ES-I3 (cell line): ENCODE data around the gene PRCC.

Experiments used
- H3K36me3 ChIP-seq: 2 replicates; pipeline ENCODE4 v1.6.1; 2013; ENCODE audit warnings: mild to moderate bottlenecking, low read length, control low read depth, moderate library complexity; ENCODE audit not compliant: insufficient read depth
- H3K4me1 ChIP-seq: 2 replicates; pipeline ENCODE4 v1.6.1; 2013; ENCODE audit warnings: mild to moderate bottlenecking, control low read depth, low read length; ENCODE audit not compliant: insufficient read depth
- H3K9ac ChIP-seq: 2 replicates; pipeline ENCODE4 v1.6.1; 2013; ENCODE audit warnings: low read depth, mild to moderate bottlenecking, low read length, moderate library complexity
- H3K9me3 ChIP-seq: 2 replicates; pipeline ENCODE4 v1.6.1; 2013; ENCODE audit warnings: mild to moderate bottlenecking, low read length, moderate library complexity; ENCODE audit not compliant: control insufficient read depth, insufficient read depth

Gene PRCC

DNA sequence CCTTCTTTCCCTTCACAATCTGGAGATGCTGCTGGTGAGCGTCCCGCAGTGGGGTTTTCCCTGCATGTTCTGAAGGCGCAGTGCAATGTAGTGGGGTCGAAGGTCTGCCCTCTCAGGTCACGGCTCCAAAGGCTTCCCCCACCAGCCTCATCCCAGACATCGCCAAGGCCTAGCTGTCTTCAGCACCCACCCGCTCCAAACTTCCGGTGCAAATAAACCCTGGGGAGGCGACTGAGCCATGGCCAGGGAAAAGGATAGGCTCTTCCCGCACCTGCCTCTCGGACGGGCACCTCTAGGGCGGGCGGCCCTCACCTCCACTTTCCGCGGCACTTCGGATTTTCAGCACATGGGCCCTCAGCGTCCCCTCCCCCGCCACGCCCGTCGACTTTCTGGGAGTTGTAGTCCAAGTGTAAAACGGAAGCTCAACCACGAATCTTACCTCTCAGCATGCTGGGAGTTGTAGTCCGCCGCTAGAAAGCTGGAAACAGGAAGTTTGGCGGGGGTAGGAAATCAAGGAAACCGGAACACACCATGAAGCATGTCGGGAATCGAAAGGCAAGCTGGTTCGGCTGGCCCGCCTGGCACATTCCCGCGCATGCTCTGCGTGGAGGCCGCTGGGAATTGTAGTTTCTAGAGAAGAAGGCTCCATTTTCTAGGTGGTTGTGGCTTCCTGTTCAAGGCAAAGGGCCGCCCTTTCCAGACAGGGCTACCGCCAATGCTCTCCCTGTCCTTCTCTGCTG, 26.4 kb upstream of the PRCC start, which contains the start of gene MRPL24:
TSS of gene MRPL24 (minus strand) at position 348 of the 740 bp plus-strand sequence. CDS start 2,384 bp downstream, outside the sequence.
- peak within 1 kb of the TSS; percentile 85 for H3K9ac ChIP-seq
- H3K9me3 ChIP-seq, result no peaks in the 10 kb centered on the region
- H3K4me1 ChIP-seq, result peaks cover 15% of the 10 kb centered on the region
- H3K36me3 ChIP-seq, result peaks cover 9% of the 10 kb centered on the region

DNA sequence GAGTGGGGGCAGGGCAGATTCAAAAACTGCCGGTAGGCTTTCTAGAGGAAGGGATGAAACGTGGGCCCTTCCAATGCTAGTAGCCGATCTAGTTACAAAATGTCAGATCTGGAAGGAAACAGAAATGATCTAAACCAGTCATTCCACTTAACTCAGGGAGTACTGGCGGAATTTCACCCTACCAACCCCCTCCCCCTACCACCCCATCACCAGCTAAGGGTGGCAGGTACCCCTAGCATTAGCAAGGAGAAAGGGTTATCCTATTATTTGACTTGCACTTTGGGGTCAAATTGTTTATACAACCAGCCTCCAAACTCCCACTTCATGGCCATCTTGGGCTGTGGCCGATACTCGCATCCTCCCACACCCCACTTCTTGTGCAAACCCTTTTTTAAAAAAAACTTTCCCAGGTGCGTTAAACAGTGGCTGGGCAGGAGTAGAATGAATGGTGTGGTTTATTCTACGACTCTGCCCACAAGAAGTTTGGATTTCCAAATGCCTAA, 25.8 kb upstream of the PRCC start:
- peaks cover 6% of the 10 kb centered on the region for H3K36me3 ChIP-seq
- no peaks in the 10 kb centered on the region for H3K9me3 ChIP-seq
- peaks cover 19% of the 10 kb centered on the region for H3K4me1 ChIP-seq
- peak overlapping the region; percentile 46 for H3K9ac ChIP-seq

GRCh38 chr1:156742017-156742416, 25.3 kb upstream of the PRCC start:
- no peak overlapping the region for H3K9ac ChIP-seq

GRCh38 chr1:156742801-156743200, 24.5 kb upstream of the PRCC start:
- Histone ChIP-seq H3K4me1 (peaks cover 24% of the 10 kb centered on the region), H3K36me3 (no peaks in the 10 kb centered on the region; the same call in 1 of the 2 replicates), H3K9me3 (no peaks in the 10 kb centered on the region), H3K9ac (no peak overlapping the region)

More at GRCh38 chr1:156742017-156742416, 25.3 kb upstream of the PRCC start:
- Histone ChIP-seq H3K4me1 (peaks cover 19% of the 10 kb centered on the region), H3K9me3 (no peaks in the 10 kb centered on the region), H3K36me3 (peaks cover under 1% of the 10 kb centered on the region; the same call in 1 of the 2 replicates)

DNA sequence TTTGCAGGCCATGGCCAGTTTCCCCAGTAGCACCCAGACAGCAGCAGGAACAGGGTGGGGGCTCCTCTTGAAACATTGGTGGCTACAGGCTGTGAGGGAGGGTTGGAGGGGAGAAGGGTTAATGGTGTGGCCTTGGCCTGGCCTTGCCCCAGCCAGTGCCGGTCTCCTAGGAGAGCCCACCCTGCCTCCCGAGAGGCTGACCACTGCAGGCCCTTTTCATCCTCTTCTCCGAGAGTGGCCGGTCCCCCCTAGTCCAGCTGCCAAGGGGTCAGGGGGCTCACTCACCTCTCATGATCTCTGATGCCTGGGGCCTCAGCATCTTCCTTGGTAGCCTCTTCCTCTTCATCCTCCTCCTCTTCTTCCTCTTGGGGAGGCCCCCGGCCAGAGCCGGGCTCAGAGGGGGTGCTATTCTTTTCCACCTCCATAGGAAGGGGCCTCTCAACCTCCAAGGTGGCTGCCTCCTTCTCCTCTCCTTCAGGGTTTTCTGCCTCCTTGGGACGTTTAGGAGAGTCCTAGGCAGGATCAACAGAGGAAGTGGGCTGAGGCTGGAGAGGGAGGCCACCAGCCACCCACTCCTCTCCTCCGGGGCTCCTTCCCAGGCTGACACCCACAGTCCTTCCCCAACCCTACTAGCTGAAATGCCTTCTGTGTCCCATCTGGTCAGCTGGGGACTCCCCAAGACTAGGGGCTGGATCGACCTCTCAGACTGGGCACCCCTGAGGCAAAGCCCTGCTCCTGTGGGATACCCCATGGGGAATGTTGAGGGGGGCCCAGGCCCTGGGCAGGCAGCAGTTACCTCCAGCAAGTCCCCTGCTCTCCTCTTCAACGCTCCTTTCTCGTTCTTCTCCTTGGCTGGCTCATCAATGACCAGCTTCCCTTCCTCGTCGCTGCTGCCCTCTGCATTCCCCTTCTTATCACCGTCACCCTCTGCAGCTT, 23.7 kb upstream of the PRCC start:
- H3K36me3 ChIP-seq, result no peaks in the 10 kb centered on the region; the same call in 1 of the 2 replicates
- H3K9ac ChIP-seq, result no peak overlapping the region
- peaks cover 32% of the 10 kb centered on the region for H3K4me1 ChIP-seq
- no peaks in the 10 kb centered on the region for H3K9me3 ChIP-seq

GRCh38 chr1:156744344-156744743, 23.0 kb upstream of the PRCC start:
- H3K36me3 ChIP-seq, result no peaks in the 10 kb centered on the region; the same call in 1 of the 2 replicates
- H3K9ac ChIP-seq, result no peak overlapping the region
- H3K4me1 ChIP-seq, result peaks cover 39% of the 10 kb centered on the region
- no peaks in the 10 kb centered on the region for H3K9me3 ChIP-seq

- Histone ChIP-seq H3K9ac (no peak overlapping the region), H3K36me3 (no peaks in the 10 kb centered on the region; the same call in 1 of the 2 replicates), H3K9me3 (no peaks in the 10 kb centered on the region), H3K4me1 (peaks cover 44% of the 10 kb centered on the region)
Observed at GRCh38 chr1:156744786-156745419, 22.4 kb upstream of the PRCC start.

- Histone ChIP-seq H3K36me3 (no peaks in the 10 kb centered on the region; the same call in 1 of the 2 replicates), H3K4me1 (peaks cover 44% of the 10 kb centered on the region), H3K9me3 (no peaks in the 10 kb centered on the region), H3K9ac (peak overlapping the region; percentile 97)
Observed at GRCh38 chr1:156745881-156746280, 21.5 kb upstream of the PRCC start.

- Histone ChIP-seq H3K4me1 (peaks cover 44% of the 10 kb centered on the region), H3K36me3 (no peaks in the 10 kb centered on the region; the same call in 1 of the 2 replicates), H3K9ac (peak overlapping the region; percentile 97), H3K9me3 (no peaks in the 10 kb centered on the region)
Observed at GRCh38 chr1:156746406-156746727, 21.0 kb upstream of the PRCC start.

GRCh38 chr1:156746728-156747631, 20.4 kb upstream of the PRCC start:
- peak overlapping the region; percentile 97 for H3K9ac ChIP-seq
- H3K4me1 ChIP-seq, result peaks cover 41% of the 10 kb centered on the region
- no peaks in the 10 kb centered on the region; the same call in 1 of the 2 replicates for H3K36me3 ChIP-seq
- H3K9me3 ChIP-seq, result no peaks in the 10 kb centered on the region

DNA sequence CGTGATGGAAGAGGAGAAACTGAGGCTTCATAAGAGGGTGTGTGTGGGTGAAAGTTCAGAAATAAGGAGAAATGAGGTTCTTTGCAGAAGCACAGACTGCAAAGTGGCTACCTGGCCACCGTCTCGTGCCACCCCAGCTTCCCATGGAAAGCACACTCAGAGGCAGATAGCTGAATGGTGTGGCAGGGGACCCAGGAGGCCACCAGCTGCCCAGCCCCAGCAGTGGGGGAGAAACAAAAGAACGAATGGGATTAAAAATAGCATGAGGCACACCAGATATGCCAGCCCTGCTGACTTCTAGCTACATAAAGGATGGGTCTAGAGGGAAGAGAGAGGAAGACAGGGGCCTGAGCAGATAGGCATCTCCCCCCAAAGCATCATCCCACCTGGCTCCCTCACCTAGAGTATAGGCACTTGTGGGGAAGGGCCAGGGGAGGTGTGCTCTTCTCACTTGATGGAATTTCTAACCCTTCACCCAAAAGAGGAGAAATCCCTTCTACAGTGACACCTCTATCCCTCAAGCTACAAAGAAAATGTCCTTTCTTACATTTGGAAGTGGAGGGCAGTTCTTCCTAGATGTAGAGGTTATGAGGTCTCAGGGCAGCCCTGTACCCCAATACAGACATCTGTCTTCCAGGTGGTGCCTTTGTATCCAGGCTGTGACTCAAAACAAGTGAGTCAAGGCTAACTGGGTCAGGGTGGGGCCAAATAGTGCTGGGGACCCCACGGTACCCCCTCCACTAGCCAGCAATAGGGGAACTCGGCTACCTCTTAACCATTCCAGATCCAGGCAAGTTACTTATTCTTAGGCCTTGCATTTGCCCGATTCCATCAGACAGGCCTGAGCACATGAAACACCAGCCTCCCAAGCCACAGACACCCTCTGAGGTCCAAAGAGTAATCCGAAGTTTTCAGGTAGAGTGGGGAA, 19.3 kb upstream of the PRCC start:
- peaks cover 45% of the 10 kb centered on the region for H3K4me1 ChIP-seq
- peak overlapping the region; percentile 53 for H3K9ac ChIP-seq
- no peaks in the 10 kb centered on the region for H3K9me3 ChIP-seq
- no peaks in the 10 kb centered on the region; the same call in 1 of the 2 replicates for H3K36me3 ChIP-seq

GRCh38 chr1:156748670-156749418, 18.5 kb upstream of the PRCC start:
- Histone ChIP-seq H3K4me1 (peaks cover 47% of the 10 kb centered on the region), H3K36me3 (no peaks in the 10 kb centered on the region), H3K9ac (no peak overlapping the region; the same call in 1 of the 2 replicates), H3K9me3 (no peaks in the 10 kb centered on the region)
